GM20431 (cell line): ENCODE measurements around the gene RARRES2.

Experiments used
- in situ Hi-C: fragments of 300-500 bp; cut with MseI, MboI; formaldehyde crosslinking; loops from one replicate; pipeline ENCODE4 v1.15.0; 2020; ENCODE audit warnings: low sequenced_read_pairs; ENCODE audit not compliant: unreplicated experiment

Gene RARRES2

DNA sequence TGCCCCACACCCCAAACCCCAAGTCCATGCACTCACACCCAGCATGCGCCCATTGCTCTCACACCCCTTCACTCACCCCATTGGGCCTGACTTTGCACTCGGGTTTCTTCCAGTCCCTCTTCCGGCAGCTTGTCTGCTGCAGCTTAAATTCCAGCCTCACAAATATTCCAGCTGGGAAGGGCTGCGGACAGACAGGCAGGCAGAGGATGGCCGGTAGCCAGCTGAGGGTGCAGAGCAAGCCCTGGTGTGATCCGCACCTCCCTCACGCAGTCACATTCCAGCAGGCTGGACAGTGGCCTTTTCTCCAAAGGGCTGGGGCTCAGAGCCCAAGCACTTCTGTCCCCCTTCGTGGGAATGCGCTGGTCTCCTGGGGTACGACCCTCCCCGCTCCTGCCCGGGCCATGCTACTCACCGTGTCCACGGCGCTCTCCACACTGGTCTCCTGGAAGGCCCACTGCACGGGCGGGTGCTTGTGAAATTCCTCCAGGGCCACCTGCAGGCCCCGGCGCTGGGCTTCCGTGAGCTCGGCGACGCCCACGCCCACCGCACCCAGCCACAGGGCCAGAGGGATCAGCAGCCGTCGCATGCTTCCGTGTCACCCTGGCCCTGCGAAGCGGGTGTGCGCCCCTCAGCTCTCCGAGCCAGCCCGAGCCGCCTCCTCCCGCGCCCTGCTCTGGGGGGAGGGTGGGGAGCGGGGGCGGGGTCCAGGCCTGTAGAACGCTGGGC lies 1.2 kb downstream of the RARRES2 start:
- in situ Hi-C loops: no loop called here

DNA sequence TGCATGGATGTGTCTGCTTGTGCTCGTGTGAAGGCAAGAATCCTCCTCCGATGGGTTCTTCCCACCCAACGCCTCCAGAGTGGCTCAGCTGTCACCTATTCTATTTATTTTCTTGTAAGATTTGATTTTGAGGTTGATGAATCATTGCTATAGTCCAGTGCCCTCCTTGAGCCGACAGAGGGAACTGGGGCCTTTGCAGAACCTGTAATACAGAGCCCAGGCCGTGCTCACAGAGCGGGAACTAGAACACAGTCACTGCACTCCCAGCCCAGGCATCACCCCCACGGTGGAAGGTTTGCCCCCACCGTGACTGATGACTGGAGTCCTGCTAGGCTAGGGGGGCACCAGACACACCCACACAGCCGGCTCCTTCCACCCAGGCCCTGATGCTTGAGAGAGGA lies 2.0 kb downstream of the RARRES2 start:
- in situ Hi-C loops: no loop called here

- in situ Hi-C loops: no loop called here
Observed at GRCh38 chr7:150338166-150338829, 3.1 kb downstream of the RARRES2 start.

DNA sequence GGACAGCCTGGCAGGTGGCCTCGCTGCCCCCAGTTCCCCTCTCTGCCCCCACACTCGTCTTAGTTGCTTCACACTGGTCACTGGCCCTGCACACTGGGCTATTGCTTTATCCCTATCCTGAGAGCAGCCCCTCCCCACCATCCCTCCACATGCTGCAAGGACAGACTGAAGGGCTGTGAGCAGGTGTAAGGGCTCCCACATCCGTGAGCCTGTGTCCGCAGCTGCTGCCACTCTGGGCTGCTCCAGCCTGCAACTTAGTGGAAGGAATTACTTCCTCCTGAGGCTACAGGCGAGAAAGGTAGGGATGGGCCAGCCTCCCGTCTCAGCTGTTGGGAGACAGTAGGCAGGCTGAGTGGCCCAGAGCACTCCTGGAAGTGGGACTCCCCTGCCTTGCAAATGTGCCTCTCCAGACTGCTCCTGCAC lies 3.8 kb downstream of the RARRES2 start:
- in situ Hi-C loops: no loop called here

DNA sequence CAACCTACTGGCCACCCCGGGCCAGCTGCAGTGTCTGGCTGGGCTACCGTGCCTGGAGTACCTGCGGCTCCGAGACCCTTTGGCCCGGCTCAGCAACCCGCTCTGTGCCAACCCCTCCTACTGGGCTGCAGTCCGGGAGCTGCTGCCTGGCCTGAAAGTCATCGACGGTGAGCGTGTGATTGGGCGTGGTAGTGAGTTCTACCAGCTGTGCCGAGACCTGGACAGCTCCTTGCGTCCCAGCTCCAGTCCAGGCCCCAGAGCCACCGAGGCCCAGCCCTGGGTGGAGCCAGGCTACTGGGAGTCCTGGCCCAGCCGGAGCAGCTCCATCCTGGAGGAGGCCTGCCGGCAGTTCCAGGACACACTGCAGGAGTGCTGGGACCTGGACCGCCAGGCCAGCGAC lies 4.2 kb downstream of the RARRES2 start:
- in situ Hi-C loops: no loop called here

DNA sequence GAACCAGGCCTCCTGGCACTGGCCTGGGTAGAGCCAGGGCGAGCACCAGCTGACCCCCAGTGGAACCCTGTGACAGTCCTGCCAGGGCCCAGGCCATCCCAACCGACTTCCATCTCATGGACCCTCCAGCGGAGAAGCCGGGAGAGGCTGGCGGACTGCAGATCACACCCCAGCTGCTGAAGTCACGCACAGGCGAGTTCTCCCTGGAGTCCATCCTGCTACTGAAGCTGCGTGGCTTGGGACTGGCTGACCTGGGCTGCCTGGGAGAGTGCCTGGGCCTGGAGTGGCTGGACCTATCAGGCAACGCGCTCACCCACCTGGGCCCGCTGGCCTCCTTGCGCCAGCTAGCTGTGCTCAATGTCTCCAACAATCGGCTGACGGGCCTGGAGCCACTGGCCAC lies 4.7 kb downstream of the RARRES2 start:
- in situ Hi-C loops: no loop called here

DNA sequence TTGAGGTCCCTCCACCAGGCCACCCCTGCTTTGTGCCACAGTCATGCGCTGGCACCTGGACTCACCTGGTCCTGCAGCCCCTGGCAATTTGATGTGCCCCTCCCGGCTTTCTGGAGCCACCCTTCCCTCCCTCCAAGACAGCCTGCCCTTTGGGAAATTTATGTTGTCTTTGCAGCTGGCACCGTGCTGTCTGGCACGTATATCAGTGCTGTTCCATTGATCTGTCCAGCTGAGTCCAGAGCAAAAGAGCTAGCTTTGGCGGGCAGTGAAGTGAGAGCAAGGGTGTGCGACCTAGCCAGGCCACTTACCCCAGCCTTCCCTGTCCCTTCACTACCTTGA lies 5.7 kb downstream of the RARRES2 start:
- in situ Hi-C loops: no loop called here

- in situ Hi-C loops: no loop called here
Observed at GRCh38 chr7:150335108-150335773, 6.2 kb downstream of the RARRES2 start.

DNA sequence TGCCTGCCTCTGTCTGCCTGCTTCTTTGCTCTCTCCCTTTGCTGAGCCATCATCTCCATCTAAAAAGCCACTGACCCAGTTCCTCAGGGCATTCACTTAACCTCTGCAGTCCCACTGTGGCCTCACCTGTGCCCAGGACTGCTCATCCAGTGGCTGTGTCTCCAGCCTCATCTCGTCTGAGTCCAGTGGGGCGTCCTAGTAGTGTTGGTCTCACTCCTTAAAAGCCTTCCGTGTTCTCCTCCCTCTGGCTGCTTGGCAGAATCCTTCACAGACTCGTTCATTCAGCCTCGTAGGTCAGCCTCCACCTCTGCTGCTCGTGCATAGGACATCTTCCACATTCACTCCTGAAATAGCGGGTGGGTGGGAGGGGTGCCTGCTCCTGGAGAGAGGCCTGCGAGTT lies 7.3 kb downstream of the RARRES2 start:
- in situ Hi-C loops: no loop called here

GRCh38 chr7:150333659-150334058 lies 7.8 kb downstream of the RARRES2 start:
- in situ Hi-C loops: no loop called here

- in situ Hi-C loops: no loop called here
Observed at GRCh38 chr7:150332852-150333635, 8.4 kb downstream of the RARRES2 start.

DNA sequence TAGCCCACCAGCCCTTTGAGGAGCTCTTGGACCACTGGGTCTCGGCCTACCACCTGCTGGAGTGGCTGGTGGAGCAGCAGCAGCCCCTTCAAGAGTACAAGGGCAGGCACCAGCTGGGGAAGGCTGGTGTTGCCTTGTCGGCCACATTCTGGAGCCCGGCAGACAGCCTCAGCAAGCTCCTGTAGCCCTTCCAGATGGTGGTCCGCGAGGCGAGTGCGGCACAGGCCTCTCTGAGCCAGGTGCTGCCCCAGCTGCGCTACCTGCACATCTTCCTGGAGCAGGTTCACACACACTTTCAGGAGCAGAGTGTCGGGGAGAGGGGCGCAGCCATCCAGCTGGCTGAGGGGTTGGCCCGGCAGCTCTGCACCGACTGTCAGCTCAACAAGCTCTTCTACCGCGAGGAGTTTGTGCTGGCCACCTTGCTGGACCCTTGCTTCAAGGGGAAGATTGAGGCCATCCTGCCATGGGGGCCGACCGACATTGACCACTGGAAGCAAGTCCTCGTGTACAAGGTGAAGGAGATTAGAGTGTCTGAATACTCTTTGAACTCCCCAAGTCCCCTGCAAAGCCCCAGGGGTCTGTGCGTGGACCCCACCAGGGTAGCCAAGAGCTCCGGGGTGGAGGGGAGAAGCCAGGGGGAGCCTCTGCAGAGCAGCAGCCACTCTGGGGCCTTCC lies 11.1 kb downstream of the RARRES2 start:
- in situ Hi-C loops: no loop called here

- in situ Hi-C loops: no loop called here
Observed at GRCh38 chr7:150329331-150330120, 11.9 kb downstream of the RARRES2 start.

DNA sequence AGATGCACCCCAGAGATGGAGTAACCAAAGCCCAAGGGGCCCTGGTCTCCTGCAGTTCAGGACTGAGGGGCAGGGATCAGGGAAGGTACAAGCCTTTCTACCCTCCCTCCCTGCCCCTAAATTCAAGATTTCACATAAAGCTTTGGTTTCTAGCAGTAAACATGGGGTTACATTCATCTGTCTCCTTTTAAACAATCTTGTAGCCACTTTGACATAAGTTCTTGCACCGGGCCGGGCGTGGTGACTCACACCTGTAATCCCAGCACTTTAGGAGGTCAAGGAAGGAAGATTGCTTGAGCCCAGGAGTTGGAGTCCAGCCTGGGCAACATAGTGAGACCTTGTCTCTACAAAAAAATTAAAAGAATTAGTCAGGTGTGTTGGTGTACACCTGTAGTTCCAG lies 14.1 kb downstream of the RARRES2 start:
- in situ Hi-C loops: no loop called here

DNA sequence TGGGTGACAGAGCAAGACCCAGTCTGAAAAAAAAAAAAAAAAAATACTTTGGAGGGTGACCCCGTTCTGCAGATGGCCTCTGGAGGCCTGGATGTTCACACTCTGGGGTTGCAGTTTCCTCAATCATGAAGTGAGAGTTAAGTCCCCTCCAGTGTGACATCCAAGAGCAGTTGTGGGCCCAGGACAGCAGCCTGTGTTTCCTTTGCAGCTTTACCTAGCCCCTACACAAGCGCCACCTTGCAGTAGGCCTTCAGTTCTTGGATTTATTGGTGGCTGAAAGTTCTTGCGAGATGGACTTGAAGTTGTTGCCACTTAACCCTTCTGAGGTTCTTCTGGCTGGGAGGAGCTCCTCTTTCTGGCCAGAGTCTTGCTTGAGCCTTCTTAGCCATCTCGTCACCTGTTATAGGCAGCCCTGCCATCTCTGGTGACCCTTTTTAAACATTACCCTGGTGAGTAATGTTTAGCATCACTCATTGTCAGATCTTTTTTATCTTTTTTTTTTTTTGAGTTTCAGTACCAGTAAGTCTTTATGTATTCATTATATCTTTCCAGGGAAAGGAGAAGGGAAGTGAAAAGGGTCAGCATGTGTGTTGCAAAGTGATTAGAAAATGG lies 14.7 kb downstream of the RARRES2 start:
- in situ Hi-C loops: no loop called here

GRCh38 chr7:150325901-150326300 lies 15.5 kb downstream of the RARRES2 start:
- in situ Hi-C loops: no loop called here

GRCh38 chr7:150325110-150325611 lies 16.3 kb downstream of the RARRES2 start:
- in situ Hi-C loops: no loop called here

DNA sequence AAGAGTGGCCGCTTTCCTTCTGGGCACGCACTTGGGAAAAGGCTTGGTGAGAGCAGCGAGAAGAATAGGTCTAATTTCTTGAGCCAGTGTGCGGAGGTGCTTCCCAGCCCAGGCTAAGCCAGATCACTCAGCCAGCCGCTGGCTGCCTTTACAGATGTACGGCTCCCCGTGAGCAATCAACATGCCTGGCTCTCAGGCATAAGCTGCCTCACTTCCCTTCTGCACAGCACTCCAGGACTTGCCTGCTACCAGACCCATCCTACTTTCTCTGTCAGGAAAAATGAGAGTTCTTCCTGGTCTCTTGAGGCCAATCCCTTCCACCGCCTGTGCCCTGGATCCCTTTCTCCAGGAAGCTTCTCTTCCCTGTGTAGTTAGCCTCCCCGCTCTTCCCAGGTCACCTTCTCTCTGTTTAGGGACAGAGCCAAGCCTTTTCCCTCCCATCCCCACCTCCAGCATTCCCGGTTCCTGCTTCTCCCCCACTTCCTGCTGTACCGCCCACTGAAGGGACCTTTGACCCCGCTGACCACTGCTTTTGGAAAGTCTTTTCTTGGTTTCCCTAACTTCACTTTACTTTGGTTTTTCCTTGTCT lies 17.0 kb downstream of the RARRES2 start:
- in situ Hi-C loops: no loop called here
